ENCODE measurements around the gene SIPA1L2.
A peak's percentile ranks its signal among the peaks of the same experiment; 100 is the strongest.

SIPA1L2 gene, protein sequence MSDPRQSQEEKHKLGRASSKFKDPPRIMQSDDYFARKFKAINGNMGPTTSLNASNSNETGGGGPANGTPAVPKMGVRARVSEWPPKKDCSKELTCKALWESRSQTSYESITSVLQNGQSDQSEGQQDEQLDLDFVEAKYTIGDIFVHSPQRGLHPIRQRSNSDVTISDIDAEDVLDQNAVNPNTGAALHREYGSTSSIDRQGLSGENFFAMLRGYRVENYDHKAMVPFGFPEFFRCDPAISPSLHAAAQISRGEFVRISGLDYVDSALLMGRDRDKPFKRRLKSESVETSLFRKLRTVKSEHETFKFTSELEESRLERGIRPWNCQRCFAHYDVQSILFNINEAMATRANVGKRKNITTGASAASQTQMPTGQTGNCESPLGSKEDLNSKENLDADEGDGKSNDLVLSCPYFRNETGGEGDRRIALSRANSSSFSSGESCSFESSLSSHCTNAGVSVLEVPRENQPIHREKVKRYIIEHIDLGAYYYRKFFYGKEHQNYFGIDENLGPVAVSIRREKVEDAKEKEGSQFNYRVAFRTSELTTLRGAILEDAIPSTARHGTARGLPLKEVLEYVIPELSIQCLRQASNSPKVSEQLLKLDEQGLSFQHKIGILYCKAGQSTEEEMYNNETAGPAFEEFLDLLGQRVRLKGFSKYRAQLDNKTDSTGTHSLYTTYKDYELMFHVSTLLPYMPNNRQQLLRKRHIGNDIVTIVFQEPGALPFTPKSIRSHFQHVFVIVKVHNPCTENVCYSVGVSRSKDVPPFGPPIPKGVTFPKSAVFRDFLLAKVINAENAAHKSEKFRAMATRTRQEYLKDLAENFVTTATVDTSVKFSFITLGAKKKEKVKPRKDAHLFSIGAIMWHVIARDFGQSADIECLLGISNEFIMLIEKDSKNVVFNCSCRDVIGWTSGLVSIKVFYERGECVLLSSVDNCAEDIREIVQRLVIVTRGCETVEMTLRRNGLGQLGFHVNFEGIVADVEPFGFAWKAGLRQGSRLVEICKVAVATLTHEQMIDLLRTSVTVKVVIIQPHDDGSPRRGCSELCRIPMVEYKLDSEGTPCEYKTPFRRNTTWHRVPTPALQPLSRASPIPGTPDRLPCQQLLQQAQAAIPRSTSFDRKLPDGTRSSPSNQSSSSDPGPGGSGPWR (N-terminal part only)

DNA sequence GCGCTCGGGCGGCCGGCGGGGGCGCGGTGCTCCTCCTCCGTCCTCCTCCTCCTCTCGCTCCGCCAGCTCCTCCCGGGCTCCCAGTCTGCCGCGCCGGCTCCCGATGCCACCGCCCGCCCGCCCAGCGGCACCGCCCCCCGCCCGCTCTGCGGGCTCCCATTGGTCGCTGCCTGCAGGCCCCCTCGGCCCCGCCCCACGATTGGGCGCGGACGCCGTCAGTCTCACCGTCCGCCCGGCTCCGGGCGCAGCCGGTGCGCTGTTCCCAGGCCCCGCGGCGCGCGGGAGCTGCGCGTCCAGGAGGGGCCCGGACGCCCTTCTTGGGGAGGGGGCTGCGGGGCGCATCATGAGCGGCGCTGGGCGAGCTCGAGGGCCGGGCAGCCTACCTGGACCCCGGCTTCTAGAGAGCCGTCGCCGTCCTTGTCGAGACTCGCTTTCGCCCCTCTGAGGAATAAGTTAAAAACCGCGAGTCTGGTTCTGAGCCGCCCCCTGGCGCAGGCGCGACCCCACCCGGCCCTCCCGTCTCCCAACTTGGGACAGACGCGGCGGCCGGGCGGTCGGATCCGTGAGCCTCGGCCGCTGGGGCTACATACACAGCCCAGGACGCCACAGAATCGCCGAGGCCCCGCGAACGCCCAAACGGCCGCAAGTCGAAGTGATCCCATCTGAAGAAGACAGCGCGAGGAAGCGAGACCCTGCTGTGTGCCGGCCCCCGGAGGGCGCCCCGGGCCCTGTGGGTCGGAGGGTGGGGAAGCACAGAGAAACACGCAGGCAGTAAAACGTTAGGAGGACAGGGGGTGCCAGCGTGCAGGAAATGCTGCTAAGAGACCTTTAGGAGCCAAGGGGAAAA is at the start of gene SIPA1L2:
TSS of gene SIPA1L2 (minus strand) at position 87 of the 847 bp plus-strand sequence. CDS start 114,794 bp downstream, outside the sequence.
- peak; percentile 71 for DNase-seq (ENCODE audit: low spot score)

DNA sequence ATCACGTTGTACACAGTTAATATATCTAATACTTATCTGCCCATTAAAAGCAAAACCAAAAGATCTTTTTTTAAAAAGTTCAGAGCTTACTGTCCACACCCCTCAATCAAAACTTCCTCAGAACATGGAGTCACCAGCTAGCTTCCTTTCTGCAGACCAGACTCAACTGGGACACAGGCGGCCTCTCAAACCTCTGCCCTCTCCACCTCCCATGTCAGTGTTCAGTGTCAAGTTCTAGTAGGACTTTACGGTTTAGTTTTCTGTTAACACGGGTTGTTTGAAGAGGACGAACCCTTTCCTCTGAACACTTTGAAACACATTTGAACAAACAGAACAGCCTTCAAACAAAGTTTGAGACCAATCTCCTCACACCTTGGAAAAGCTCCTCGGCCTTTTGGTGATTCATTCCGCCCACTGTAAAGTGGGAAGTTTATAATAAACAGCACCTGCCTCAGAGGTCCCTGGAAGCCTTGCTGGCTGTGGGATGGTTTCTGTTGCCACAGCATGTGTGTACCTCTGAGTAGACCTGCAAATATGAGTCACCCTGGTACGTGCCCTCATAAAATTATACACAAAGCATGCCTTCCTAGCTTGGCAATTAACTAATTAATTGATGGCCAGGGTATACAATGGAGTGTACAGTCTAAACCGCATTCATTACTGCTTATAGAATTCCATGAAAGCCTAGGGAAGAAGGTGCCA is 48.4 kb upstream of the SIPA1L2 start:
- no peak for DNase-seq (ENCODE audit: low spot score)

DNA sequence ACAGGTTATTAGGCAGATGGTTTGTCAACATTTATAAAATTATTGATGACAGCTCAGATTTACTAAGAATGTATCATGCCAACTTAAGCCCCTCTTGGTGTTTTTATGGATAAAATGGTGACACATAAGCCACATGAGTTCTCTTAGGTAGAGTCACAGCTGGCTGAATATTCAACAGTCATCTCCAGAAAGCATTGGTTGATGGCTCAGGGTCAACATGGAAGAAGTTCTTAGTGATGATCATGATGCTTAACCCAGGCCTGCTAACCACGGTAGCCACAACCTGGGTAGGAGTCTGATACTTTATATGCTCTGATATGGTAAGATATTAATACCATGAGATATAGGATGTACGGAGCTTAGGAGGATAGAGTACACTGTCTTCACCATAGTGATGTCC is 46.4 kb upstream of the SIPA1L2 start:
- DNase-seq (ENCODE audit: low spot score): no peak

DNA sequence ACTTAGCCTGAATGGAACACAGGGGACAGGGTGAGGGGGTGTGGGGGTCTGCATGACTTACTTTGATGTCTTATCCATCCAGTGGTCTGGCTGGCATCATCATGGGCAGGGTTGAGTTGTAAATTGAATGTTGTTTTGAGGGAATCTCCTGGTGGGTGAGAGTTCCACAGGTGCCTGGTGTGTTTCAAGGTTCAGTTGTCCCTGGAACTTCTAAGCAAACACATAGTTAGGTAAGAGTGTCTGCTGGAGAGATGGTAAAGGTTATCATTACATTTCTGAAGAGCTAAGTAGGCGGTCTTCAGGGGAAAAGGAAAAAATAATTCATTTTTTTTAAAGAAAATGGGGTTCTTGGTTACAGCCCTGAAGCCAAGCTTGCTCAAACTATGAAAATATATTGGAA is 46.0 kb upstream of the SIPA1L2 start:
- DNase-seq (ENCODE audit: low spot score): no peak

DNA sequence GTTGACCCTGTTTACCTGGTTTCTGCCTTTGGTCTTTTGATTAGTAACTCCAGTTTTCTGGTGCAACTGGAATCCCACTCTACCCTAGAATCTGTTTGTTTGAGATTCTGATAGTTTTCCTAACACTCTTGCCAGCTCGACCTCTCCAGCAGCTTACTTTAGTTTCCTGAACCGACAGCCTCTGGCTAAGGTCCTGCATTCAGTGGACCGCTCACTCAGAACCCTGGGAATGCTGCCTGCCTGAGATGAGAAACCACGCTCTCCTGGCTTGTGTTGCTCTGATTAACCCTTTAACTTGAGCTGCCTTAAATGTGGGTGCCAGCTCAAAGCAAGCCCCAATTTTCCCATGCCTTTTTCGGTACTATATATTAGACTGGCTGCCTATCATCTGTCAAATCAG is 45.3 kb upstream of the SIPA1L2 start:
- no peak for DNase-seq (ENCODE audit: low spot score)

DNA sequence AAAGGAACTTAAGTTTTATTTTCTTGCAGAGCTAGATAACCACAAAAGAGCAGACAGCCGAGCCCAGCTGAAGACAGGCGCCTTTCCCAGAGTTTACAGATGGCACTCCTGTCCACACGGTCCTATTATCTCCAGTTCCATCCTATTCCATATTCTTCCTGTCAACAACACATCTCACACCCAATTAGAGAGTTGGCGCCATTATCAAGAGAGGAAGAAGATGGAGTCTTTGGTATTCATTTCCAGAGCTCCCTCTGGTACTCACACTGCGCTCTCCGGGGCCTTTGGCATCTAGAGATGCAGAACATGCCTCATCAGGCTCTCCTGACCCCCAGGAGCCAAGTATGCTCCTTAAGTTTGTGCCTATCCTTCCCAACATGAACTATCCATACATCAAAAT is 43.3 kb upstream of the SIPA1L2 start:
- no peak for DNase-seq (ENCODE audit: low spot score)

DNA sequence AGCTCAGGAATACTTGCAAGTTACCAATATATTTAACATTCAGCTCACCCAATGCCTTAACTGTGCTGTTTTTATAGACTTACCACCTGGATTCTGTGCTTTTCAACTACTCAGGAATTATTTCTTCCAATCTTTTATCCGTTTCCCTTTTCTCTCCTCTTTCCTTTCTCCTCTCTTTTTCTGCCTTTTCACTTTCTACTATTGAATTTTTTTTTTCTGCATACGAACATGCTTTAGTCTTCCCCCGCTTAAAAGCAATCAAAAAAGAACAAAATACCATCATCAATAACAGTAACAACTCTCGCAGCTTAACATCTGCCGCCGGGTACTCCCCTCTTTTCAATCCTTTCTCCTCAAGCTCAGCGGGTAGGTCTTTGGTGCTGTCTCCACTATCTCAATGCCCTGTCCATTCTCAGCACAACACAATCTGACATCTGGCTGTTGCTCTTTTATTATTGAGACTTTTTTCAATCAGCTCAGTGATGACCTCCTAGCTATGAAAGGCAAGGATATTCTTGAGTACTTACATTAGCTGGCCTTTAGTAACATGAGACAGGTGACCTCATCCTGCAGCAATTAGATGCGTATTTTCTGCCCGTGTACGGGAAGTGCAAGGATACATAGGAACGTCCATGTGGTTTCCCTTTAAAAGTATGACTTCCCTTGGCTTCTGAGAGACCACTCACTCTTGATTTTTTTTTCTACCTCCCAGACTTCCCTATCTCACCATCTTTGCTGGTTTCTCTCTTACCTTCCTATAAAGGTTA is 40.2 kb upstream of the SIPA1L2 start:
- DNase-seq (ENCODE audit: low spot score): no peak

DNA sequence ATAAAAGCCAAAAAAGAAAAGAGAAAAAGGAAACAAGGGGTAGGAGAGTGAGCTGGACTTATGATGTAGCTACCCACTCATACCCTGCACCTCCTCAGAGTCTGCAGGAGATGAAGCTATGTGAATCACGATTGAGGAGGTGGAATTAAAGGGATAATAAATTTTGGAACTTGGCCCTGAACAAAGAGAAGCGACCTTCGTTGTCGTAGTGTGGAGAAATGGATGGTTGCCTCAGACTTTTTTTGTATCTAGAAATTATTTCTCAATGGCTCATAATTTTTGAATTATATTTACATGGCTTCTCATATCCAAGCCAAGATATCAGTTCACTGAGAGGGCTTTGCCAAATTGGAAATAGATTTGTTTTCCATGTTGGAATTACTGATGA is 37.8 kb upstream of the SIPA1L2 start:
- DNase-seq (ENCODE audit: low spot score): no peak

DNA sequence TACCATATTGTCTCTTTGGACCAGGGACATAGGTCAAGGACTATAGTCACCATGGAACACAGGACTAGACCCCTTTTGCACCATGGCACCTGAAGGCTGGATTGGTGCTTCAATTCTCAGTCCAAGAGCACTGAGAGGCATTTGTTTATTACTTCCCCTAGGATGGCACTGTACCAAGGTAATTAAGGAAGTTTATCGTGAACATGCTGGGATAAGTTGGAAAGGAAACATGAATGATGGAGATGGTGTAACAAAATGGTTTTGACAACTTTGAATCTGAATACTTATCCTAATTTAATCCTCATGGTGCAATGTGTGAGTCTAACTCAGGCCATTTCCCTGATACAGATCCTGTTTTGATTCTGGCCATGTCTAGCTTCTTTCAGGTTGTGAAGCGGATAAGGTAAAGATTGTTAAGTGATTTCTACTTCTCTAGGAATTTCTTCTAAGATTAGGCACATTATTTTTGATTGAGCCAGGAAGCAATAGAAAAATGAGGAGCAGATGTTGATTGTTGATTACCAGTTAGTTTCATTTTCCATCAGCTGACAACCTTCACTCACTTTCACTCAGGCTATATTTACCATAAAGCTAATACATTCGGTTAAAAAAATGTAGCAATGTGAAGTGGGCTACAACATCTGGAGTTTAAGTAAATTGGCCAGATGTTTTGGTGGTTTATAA is 37.3 kb upstream of the SIPA1L2 start:
- no peak for DNase-seq (ENCODE audit: low spot score)

DNA sequence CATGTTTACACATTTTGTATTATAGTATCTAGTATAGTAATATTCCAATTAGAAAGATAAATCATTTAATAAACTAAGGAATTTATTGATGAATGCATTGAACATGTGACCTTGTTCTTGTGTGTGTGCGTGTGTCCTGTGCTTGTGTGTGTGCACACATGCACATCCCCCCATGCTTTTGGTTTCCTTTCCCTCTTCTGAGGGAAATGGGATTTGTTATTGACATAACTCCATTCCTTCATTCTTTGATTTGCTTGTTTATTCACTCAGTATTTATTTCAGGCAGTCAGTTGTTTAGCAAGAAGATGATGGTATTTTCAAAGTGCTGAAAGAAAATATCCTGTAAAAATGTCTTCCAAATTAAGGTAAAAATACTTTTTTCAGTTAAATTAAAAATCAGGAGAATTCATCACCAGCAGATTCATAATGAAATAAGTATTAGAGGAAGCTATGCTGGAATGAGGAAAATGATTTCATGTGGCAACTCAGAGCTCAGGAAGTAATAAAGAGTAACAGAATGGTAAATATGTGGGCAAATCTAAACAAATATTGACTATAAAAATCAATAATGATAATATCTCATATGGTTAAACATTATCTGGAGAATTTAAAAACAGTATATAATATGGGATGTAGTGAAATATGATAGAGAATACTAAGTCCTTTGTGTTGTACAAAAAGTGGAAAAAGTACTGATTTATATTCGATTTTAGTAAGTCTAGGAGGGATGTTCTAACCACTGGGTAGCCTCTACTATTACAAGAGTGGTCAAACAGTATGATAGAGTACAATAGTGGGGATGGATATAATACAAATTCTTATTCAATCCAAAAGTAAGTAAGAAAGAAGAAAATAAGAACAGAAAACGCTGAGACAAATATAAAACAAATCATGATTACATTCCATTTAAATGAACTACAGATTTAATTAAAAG is 35.2 kb upstream of the SIPA1L2 start:
- no peak for DNase-seq (ENCODE audit: low spot score)

DNA sequence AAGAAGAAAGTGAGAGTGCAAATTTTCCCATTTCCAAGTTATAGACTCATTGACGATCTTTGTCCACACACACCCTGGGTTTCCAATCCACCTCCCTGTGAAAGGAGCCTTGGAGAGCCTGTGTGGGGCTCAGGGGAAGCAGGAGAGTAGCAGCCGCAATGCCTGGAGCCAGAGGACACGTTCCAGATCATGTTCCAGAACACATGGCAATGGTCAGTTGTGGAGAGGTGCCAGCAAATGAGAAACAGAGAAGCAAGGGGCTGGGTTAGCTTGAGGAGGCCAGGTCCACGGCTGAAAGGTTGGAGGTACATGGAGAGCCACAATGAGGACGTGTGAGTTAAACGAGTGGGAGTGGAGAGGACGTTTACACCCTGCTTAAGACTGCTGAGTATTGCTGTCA is 33.0 kb upstream of the SIPA1L2 start:
- no peak for DNase-seq (ENCODE audit: low spot score)

DNA sequence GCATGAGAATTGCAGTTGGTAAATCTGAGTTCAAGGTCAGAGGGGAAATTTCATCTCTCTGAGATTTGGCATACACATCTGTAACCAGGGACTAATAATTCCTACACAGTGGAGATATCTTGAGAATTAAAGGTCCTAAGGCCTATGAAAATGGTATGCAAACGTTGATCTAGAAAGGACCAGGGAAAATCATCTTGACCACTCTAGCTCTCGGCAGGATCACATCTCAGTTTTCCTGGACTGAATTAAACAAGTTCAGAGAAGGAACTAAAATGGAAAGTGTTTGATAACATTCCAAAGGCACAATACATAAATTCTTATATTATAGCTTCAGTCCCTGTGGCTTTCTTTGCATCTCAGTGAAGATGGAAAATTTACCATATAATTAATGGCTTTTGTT is 28.5 kb upstream of the SIPA1L2 start:
- no peak for DNase-seq (ENCODE audit: low spot score)

DNA sequence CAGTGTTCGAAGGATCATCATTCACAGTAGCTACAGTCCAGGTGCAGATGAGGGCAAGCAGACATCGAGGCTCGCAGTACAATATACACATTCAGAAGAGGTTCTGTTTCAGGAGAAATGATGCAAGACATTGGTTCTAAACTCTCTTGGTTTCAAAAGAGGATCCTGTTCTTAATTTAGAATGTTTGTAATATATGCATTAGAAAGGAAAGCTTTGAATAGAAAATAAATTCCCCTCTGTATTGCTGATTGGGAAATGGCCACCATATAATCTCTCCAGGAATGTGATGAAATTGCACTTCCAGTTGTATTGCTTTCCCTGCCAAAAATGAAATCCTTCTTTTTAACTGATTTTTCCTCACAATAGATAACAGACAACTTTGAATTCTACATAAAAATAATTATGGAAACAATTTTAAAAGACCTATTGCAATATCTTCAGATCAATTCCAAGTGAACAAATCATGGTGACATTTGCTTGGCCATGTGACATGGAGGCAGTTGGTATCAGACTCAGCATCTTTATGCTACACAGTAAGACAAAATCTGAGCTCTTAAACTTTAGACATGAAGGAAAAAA is 27.6 kb upstream of the SIPA1L2 start:
- DNase-seq (ENCODE audit: low spot score): no peak

DNA sequence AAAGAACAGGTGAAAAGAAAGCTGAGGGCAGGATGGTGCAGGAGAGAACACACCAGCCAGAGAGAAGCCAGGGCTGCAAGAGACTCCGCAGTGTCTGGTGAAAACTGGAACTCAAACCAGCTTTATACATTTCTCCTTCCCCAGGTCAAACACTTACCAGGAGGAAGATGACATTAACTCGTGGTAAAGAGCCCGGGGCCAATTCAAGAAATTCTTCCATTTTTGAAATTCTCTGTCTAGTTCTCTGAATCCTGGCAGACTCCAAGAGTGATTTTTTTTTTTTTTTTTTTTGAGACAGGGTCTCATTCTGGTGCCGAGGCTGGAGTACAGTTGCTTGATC is 25.8 kb upstream of the SIPA1L2 start:
- no peak for DNase-seq (ENCODE audit: low spot score)

DNA sequence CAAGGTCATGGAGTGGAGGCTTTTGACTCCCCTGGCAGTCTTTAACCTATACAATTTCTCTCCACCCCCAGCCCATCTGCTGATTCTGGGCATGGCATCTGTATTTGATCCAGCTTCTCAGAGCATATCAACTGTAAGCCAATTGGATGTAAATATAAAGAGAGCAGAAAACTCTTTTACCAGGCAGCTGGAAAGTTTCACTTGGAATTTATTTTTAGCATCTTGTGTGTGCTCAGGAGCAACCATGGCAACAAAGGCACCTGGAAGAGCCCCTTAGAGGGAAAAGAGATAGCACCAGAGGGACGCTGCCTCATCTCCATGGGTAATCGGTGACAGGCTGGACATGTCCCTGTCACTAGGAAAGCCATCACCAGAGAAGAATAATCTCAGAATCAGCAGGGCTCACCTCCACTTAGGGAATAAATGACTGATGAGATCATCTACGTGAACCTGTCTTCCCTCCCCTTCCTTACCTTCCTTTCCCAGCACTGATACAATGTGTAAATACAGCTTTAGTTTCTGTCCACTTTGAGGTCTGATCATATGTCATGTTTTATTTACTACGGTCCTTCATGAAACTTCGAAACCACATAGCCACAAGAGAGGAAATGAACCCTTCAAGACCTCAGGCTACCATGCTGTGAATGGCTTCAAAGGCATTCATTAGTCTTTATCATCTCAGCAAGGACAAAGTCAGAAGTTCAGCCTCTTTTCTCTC is 25.3 kb upstream of the SIPA1L2 start:
- no peak for DNase-seq (ENCODE audit: low spot score)

DNA sequence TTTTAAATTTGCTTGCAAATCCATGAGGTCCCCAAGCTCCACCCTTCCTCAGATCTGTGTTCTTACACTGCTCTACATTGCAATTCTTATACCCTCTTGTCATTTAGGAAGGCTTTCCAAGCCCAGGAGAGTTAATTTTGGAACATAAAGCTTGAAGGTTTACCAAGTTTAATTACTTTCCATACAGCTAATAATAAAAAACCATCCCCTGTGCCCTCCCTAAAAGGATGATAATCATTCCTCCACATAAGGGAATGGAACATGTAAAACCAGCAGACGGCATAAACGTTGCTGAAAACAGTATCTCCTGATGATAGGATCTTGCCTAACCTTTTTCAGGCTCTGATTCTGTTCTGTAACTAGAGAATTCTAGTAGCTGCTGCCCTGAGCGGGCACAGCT is 23.9 kb upstream of the SIPA1L2 start:
- DNase-seq (ENCODE audit: low spot score): no peak

DNA sequence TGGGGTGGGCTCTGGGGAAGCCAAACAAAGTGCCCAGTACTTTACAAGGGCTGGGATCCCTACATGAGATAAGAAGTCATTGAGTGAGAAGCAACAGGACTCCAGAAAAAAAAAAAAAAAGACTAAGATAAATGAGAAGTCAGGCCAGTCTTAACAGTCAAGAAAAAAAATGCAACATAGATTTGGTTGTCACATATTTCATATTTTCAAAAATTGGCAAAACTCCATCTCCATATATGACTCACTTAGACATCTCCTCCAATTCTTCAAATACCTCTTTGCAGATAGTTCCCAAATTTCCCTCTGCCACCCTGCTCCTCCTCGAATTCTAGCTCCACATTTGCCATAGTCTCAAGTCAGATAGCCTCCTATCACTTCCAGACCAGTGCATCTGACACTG is 20.9 kb upstream of the SIPA1L2 start:
- no peak for DNase-seq (ENCODE audit: low spot score)

DNA sequence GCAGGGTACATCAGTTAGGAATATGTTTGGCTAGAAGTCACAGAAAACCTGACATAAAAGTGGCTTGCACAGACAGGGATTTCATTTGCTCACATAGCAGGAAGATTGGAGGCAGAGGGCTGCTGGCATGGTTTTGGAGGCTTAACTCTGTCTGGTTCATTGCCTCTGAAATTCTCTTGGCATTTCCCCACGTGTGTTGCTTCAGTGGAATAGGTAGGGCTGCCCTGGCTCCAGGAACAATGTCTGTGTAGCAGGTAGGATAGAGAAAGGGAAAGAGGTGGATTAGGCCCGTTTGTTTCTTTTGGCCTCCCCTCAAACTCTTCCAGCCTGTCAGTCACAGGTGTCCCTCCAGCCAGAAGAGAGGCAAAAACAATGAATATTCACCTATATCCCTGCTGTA is 20.5 kb upstream of the SIPA1L2 start:
- DNase-seq (ENCODE audit: low spot score): no peak
